Duodenal mucosa (tissue), 2 donors: ENCODE measurements around the gene ABR.

Experiments used
- H3K27ac ChIP-seq: one replicate; pipeline ENCODE4 v1.7.0; 2013; ENCODE audit warnings: low read depth, low read length
- H3K27me3 ChIP-seq, 2 donors: one replicate each; pipeline ENCODE4 v1.7.0; 2013; ENCODE audit warnings: low read length in 2 of 2, control low read depth in 1 of 2; ENCODE audit not compliant: insufficient read depth in 2 of 2, control insufficient read depth in 1 of 2
- H3K36me3 ChIP-seq, 2 donors: one replicate each; pipeline ENCODE4 v1.7.0; 2013; ENCODE audit warnings: low read length in 2 of 2, control low read depth in 1 of 2; ENCODE audit not compliant: insufficient read depth in 2 of 2, control insufficient read depth in 1 of 2
- H3K4me1 ChIP-seq, 2 donors: one replicate each; pipeline ENCODE4 v1.7.0; 2013; ENCODE audit warnings: low read length in 2 of 2, control low read depth in 1 of 2; ENCODE audit not compliant: insufficient read depth in 2 of 2, control insufficient read depth in 1 of 2
- H3K4me3 ChIP-seq, 2 donors: one replicate each; pipeline ENCODE4 v1.7.0; 2013; ENCODE audit warnings: low read length in 2 of 2, low read depth in 1 of 2
- H3K9ac ChIP-seq, 2 donors: one replicate each; pipeline ENCODE4 v1.7.0; 2013; ENCODE audit warnings: low read length in 2 of 2, low read depth in 1 of 2
- H3K9me3 ChIP-seq, 2 donors: one replicate each; pipeline ENCODE4 v1.7.0; 2013; ENCODE audit warnings: low read length in 2 of 2, control low read depth in 1 of 2; ENCODE audit not compliant: control insufficient read depth in 1 of 2

ABR gene

DNA sequence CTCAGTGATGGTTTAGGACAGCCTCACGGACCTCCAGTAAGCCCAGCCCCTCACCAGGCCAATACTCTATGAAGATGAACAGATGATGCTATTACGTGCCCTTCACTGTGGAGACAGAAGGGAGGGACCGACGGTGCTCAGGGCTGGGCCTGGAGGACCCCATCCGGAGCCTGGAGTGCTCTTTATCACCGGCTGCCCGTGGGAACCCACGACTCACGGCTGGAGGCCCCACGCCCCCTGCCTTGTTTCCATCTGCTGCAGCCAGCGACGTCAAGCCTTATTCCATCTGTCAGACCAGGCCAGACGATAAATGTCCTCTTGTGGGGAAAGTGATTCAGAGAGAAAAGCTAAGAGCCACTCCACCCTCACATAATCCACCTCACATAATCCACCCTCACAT, 186.8 kb downstream of the ABR start:
- no peaks in the 10 kb centered on the region for H3K9me3 ChIP-seq
- H3K36me3 ChIP-seq, result no peaks in the 10 kb centered on the region
- no peak overlapping the region for H3K27ac ChIP-seq
- H3K4me3 ChIP-seq, result no peak overlapping the region
- H3K9ac ChIP-seq, result no peak overlapping the region
- no peaks in the 10 kb centered on the region for H3K27me3 ChIP-seq
- peaks cover 3 to 9% of the 10 kb centered on the region in 2 donors for H3K4me1 ChIP-seq

DNA sequence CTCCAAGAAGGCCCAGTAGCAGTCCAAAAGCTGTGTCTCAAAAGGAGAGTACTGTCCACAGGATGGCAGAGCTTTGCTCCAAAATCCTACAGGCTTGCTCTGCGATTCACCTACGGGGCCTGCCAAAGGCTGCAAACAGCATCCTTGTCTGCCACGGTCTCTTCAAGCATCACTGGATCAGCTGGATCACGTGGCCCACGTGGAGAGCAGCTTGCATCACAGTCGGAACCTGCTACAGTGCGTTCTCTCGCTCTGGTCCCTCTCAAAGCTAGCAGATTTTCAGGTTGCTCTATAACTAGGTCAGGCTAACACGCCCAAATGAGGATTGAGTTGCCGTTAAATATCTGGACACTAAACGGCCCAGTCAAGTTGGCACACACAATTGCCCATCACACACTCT, 191.2 kb downstream of the ABR start:
- no peaks in the 10 kb centered on the region for H3K9me3 ChIP-seq
- no peak overlapping the region for H3K9ac ChIP-seq
- no peaks in the 10 kb centered on the region for H3K27me3 ChIP-seq
- H3K4me3 ChIP-seq, result no peak overlapping the region
- H3K27ac ChIP-seq, result no peak overlapping the region
- H3K36me3 ChIP-seq, result no peaks in the 10 kb centered on the region
- H3K4me1 ChIP-seq, result no peaks in the 10 kb centered on the region

DNA sequence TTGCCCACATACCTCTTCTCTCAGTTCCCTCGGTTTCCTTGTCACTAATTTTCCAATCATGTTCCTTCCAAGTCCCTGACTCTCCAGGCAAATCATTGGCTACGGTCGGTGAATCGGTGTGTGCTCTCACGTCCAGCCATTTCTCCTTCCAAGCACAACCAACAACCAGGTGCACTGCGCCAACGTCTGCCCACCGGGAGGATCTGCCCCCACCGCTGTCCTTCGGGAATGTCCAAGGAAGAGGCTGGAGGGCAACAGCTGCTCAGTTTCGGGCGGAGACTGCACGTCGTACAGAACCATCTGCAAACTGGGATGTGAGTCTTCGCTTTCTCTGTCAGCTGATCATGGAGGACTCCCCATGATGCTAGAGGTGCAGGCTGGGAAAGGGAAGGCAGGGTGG, 191.8 kb downstream of the ABR start:
- H3K9ac ChIP-seq, result no peak overlapping the region
- no peaks in the 10 kb centered on the region for H3K4me1 ChIP-seq
- no peak overlapping the region for H3K27ac ChIP-seq
- H3K27me3 ChIP-seq, result no peaks in the 10 kb centered on the region
- H3K4me3 ChIP-seq, result no peak overlapping the region
- H3K9me3 ChIP-seq, result no peaks in the 10 kb centered on the region
- H3K36me3 ChIP-seq, result no peaks in the 10 kb centered on the region

DNA sequence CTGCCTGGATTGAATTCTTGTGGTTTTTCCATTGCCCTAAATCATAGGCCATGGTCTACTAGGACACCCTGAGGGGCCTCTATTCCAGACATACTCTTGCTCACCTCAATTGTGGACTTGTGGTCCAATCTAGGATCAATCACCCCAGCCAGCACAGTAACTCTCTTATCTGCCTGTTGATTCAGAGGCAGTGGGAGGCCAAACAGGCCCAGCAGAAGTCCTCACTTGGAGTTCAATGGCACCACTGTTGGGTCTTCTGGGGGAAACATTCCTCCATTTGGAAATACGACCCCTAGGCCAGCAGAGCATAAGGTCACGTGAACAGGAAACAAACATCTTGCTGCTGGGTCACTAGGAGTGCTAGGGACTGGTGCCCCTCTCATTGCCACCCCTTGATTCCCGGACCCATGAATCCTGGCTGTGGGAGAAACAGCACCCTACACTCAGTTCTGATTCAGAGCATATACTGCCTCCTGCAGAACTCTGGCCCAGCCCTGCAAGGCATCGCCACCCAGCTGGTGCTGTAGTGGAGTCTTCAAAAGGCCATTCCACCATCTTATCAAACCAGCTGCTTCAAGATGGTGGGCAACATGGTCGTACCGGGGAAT, 193.4 kb downstream of the ABR start:
- H3K9me3 ChIP-seq, result no peaks in the 10 kb centered on the region
- peaks cover 0 to under 1% of the 10 kb centered on the region in 2 donors for H3K4me1 ChIP-seq
- H3K27me3 ChIP-seq, result no peaks in the 10 kb centered on the region
- H3K4me3 ChIP-seq, result no peak overlapping the region
- H3K36me3 ChIP-seq, result no peaks in the 10 kb centered on the region
- no peak overlapping the region for H3K27ac ChIP-seq
- H3K9ac ChIP-seq, result no peak overlapping the region

DNA sequence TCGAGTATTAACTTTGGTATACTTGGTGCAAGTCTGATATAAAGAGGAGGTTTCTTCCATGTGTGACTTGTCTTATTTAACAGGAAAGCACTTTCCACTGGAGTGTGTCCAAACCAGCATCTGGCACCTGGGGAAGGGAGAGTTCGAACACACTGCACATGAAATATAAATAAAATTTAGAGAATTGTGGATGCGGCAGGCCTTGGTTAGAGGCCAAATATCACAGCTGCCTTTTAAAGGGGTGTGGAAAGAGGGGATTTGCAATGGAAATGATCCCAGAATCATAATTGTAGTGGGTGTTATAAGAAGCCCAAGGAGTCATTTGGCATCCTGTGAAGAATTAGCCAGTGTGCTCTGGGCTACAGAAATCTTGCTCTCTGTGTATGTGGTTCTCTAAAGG, 195.9 kb downstream of the ABR start:
- no peak overlapping the region for H3K9ac ChIP-seq

DNA sequence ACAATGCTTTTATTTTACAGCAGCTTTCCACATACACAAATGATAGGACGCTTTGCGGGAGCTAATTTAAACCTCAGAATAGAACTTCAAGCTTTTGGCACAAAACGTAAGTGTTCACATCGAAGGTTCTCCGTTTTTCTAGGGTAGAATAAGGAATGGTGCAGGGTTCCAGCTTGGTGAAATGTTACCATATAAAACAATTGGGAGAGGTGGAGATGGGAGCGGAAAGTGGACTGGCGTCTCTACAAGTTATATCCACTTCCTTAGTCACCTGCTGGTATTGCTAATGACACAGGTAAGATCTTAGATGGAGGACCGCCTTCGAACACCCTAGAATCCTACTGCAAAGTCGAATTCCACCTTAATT, 198.5 kb downstream of the ABR start:
- Histone ChIP-seq H3K4me1 (peaks cover 4 to 13% of the 10 kb centered on the region in 2 donors), H3K9me3 (no peaks in the 10 kb centered on the region), H3K27me3 (peaks cover 7 to 15% of the 10 kb centered on the region in 2 donors), H3K27ac (no peak overlapping the region), H3K36me3 (no peaks in the 10 kb centered on the region), H3K9ac (no peak overlapping the region), H3K4me3 (no peak overlapping the region)

More for the DNA sequence above, 195.9 kb downstream of the ABR start:
- Histone ChIP-seq H3K4me3 (no peak overlapping the region), H3K9me3 (no peaks in the 10 kb centered on the region), H3K27me3 (no peaks in the 10 kb centered on the region), H3K4me1 (peaks cover 4 to 13% of the 10 kb centered on the region in 2 donors), H3K27ac (no peak overlapping the region), H3K36me3 (no peaks in the 10 kb centered on the region)

DNA sequence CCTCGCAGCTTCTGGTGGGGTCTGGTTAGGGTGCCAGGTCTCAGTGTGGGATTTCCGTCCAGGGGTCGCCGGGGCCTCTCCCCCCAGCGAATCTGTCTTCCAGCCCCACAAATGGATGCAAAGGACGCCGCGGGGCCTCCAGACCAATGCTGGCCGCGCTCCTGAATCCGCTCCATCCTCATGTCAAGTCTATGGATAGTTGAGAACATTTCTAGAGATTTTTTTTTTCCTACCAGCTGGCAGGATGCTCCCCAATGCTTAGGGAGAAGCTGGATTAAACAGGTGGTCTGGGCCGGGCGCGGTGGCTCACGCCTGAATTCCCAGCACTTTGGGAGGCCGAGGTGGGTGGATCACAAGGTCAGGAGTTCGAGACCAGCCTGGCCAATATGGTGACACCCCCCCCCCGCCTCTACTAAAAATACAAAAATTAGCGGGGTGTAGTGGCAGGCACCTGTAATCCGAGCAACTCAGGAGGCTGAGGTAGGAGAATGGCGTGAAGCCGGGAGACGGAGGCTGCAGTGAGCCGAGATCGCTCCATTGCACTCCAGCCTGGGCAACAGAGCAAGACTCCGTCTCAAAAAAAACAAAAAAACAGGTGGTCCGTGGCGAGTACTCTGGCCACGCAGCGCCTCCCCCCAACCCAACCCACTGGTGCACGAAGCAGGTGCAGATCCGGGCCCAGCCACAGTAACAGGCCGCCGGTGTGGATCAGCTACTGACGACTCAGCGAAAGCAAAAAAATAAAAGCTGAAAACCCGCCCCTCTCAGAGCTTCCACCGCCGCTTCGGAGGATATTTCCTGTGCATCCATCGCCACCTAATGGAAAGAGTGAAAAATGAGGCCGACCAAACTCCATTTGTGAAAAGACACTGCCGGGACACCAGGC, 199.1 kb downstream of the ABR start:
- peaks cover 7 to 19% of the 10 kb centered on the region in 2 donors for H3K27me3 ChIP-seq
- H3K4me1 ChIP-seq, result peaks cover 4 to 13% of the 10 kb centered on the region in 2 donors
- H3K9ac ChIP-seq, result peak overlapping the region in 1 of 2 donors; percentile 38
- H3K4me3 ChIP-seq, result peak overlapping the region; percentile 55 to 62
- no peaks in the 10 kb centered on the region for H3K9me3 ChIP-seq
- no peak overlapping the region for H3K27ac ChIP-seq
- H3K36me3 ChIP-seq, result no peaks in the 10 kb centered on the region

DNA sequence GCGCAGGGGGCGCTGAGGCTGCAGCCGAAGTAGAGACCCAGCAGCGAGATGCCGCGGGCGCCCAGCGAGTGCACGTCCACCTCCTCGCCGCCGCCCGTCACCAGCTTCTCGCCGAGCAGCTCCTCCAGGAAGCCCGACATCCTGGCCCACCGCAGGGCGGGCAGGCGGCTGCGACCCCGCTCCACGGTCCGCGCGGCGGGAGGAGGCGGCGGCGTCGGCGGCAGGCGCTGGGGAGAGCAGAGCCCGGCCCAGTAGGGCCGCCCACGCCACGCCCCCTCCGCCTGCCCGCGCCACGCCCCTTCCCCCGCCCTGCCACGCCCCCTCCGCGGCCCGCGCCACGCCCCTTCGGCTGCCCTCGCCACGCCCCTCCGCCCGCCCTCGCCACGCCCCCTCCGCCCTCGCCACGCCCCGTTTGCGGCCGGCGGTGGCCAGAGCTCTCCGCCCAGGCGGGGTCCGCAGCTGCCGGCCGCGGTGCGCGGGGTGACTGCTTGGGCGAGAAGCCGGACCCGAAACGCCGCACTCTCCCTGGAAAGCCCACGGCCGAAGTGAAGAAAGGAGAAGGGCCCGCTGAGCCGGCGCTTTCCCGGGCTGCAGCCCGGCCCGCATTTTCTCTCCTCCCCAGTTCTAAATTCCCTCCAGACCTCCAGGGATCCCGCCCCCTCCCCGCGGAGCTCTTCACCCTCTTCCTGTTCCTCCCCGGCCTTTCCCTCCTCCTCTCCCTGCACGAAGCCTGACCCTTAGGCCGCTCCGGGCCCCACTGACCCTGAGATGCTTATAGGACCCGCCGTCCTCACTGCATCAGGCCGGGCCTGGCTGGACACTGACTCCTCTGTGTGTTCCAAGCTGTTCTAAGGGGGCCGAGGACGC, 200.0 kb downstream of the ABR start, which contains the start of gene NXN:
NXN (minus strand) TSS at position 238 of the 867 bp plus-strand sequence.
- Histone ChIP-seq H3K9me3 (no peaks in the 10 kb centered on the region), H3K9ac (peak within 1 kb of the TSS; percentile 38 to 56), H3K4me3 (peak within 1 kb of the TSS; percentile 55 to 62), H3K27ac (peak within 1 kb of the TSS; percentile 10), H3K4me1 (peaks cover 4 to 13% of the 10 kb centered on the region in 2 donors), H3K27me3 (peaks cover 12 to 20% of the 10 kb centered on the region in 2 donors), H3K36me3 (no peaks in the 10 kb centered on the region)

DNA sequence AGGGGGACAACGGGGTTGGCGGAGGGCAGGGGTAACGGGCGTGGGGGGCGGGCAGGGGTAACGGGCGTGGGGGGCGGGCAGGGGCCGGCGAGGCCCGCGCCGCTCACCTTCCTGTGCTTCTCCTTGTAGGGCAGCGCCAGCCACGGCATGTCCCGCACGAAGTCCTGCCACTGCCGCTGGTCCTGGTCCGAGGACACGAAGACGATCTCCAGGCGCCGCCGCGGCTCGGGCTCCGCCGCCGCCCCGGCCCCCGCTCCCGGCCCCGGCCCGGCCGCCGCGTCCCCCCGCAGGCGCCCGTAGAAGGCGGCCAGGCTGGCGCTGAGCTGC, 200.6 kb downstream of the ABR start:
- Histone ChIP-seq H3K27ac (peak overlapping the region; percentile 10), H3K9ac (no peak overlapping the region)

More for the DNA sequence above, 200.6 kb downstream of the ABR start:
- Histone ChIP-seq H3K4me3 (peak overlapping the region in 1 of 2 donors; percentile 61), H3K4me1 (peaks cover 4 to 13% of the 10 kb centered on the region in 2 donors), H3K36me3 (no peaks in the 10 kb centered on the region), H3K27me3 (peaks cover 12 to 20% of the 10 kb centered on the region in 2 donors), H3K9me3 (no peaks in the 10 kb centered on the region)
